H1 (cell line): ENCODE results near the gene ENOPH1.

Source experiments
- ASH2L ChIP-seq: fragments of 200-600, 300-600 bp; sonication (generic); IDR thresholded peaks from one replicate; pipeline ENCODE4 v1.7.1; 2017; ENCODE audit warnings: low read length
- CHD2 ChIP-seq: IDR thresholded peaks from 2 replicates; pipeline ENCODE4 v1.6.1; 2012; ENCODE audit warnings: low read length, improper control_type of control experiment
- CTCF ChIP-seq, 3 experiments: IDR thresholded peaks; 1 replicate in 2 of 3; 2 replicates in 1 of 3; pipeline versions ENCODE4 v1.5.1 to v1.6.1; 2011; ENCODE audit warnings: low read length in 3 of 3, mild to moderate bottlenecking in 3 of 3, inconsistent platforms in 2 of 3, low read depth in 1 of 3, moderate library complexity in 1 of 3; ENCODE audit not compliant: insufficient read depth in 1 of 3; ENCODE audit errors: control extremely low read depth in 1 of 3
- POLR2A ChIP-seq, 2 experiments: IDR thresholded peaks; 1 replicate in 1 of 2; 2 replicates in 1 of 2; pipeline ENCODE4 v1.6.1; 2011; ENCODE audit warnings: low read depth in 2 of 2, low read length in 2 of 2, mild to moderate bottlenecking in 2 of 2; ENCODE audit errors: control extremely low read depth in 1 of 2
- POLR2AphosphoS5 ChIP-seq: IDR thresholded peaks from 2 replicates; pipeline ENCODE4 v1.6.1; 2011; ENCODE audit warnings: low read depth, low read length

GRCh38 chr4:82429728-82430192, 630 bp upstream of the ENOPH1 start:
- no peak for TF ChIP-seq CTCF (IDR thresholded peaks at IDR 0.05; ENCODE audit: control extremely low read depth in 1 of 3, insufficient read depth in 1 of 3, low read depth in 1 of 3, low read length in 3 of 3)
- no peak for TF ChIP-seq ASH2L
- no peak for TF ChIP-seq CHD2
- peak; percentile 36; the same call in 1 of the 2 replicates for TF ChIP-seq POLR2AphosphoS5
- peak in 1 of 2 experiments; percentile 81; a peak in 1 of 3 replicates for TF ChIP-seq POLR2A (IDR thresholded peaks at IDR 0.05; ENCODE audit: control extremely low read depth in 1 of 2, low read depth in 2 of 2, low read length in 2 of 2)
